Adrenal gland (tissue), 12 donors: ENCODE measurements around the gene FXYD1. TPM values are rescaled to one million over a fixed set of nuclear protein-coding genes. Genes with fewer than 3 reads are reported as not detected.

Experiments
- DNase-seq, 7 donors: peaks; one replicate each; pipeline ENCODE4 v3.0.0-alpha.2; 2019 to 2020
- H3K27ac ChIP-seq, 5 donors: fragments of 200-600 bp; sonication (generic) in 4 of 5; 1 replicate in 3 of 5; 2 replicates in 2 of 5; pipeline versions ENCODE4 v1.5.1 to v1.8.0; 2016 to 2020; ENCODE audit warnings: mild to moderate bottlenecking in 1 of 5
- H3K27me3 ChIP-seq: fragments of 200-600 bp; 2 replicates; pipeline ENCODE4 v1.8.0; 2021
- H3K36me3 ChIP-seq, 2 donors: fragments of 200-600 bp; replicated peaks in 1 of 2; 1 replicate in 1 of 2; 2 replicates in 1 of 2; pipeline versions ENCODE4 v1.5.1 to v1.8.0; 2018 to 2022
- H3K4me1 ChIP-seq, 2 donors: fragments of 200-600 bp; replicated peaks in 1 of 2; 1 replicate in 1 of 2; 2 replicates in 1 of 2; pipeline versions ENCODE4 v1.5.1 to v1.8.0; 2018 to 2021
- H3K4me3 ChIP-seq, 4 donors: fragments of 200-600 bp; sonication (generic) in 3 of 4; one replicate each; pipeline ENCODE4 v1.5.1; 2016 to 2018
- H3K9me3 ChIP-seq, 3 donors: fragments of 200-600 bp; sonication (generic) in 1 of 3; replicated peaks in 1 of 3; 1 replicate in 2 of 3; 2 replicates in 1 of 3; pipeline versions ENCODE4 v1.5.1 to v1.8.0; 2016 to 2021
- CTCF ChIP-seq, 6 experiments: fragments of 450-650 bp in 4 of 6; fragments of 200-600 bp in 2 of 6; sonication (generic) in 1 of 6; IDR thresholded peaks; 1 replicate in 5 of 6; 2 replicates in 1 of 6; pipeline versions ENCODE4 v1.5.1 to v1.8.0; 2016 to 2021; ENCODE audit warnings: antibody characterized with exemption in 6 of 6, mild to moderate bottlenecking in 2 of 6, moderate library complexity in 1 of 6
- POLR2A ChIP-seq, 2 donors: fragments of 450-650 bp; IDR thresholded peaks; one replicate each; pipeline ENCODE4 v1.6.1; 2017; ENCODE audit warnings: antibody characterized with exemption in 2 of 2, mild to moderate bottlenecking in 2 of 2, moderate library complexity in 1 of 2
- WGBS, 4 donors: extraction: QIAGEN DNeasy Blood & Tissue Kit in 2 of 4; methylation state at CpG; one replicate each; pipeline versions ENCODE4 v1.1.5 to v1.1.7; 2013 to 2017; 5-methylcytosine and 5-hydroxymethylcytosine counted together
- intact Hi-C, 2 donors: fragments of 100-400 bp; cut with DNase I; formaldehyde crosslinking; loops; one replicate each; pipeline versions ENCODE4 v1.14.1 to v1.15.0; 2022 to 2023
- polyA plus RNA-seq, 3 donors: library from polyadenylated mRNA; stranded (reverse); fragments of 200-250 nt in 2 of 3; fragments of 350-450 nt in 1 of 3; fragmentation: Illumina TruSeq in 1 of 3; extraction: RNeasy Lipid Tissue Mini Kit (QIAGEN cat#74804) in 1 of 3; gene quantifications; one replicate each; pipeline ENCODE4 v1.2.3, GENCODE V29; 2013 to 2014
- total RNA-seq, 9 donors: library from RNA; depleted of rRNA in 4 of 9; stranded (reverse); fragments of >200 nt in 4 of 9; fragments of 120-200 nt in 1 of 9; fragmentation: NEBNext Ultra II Directional in 1 of 9; extraction: Animal tissue kit (Norgen Biotek cat#: 25700) in 1 of 9; gene quantifications; one replicate each; pipeline versions ENCODE4 v1.1.0 to v1.2.4, GENCODE V29; 2013 to 2023
- donor health status: healthy with polysubstance abuse.
- donor health status: Bipolar disorder and iron deficiency.
- donor health status: DM: yes; HTN: yes; CAD: no.
- donor health status: DM: no; HTN: no; CAD: no.
- donor health status: DM: no; HTN: no; CAD: no.
- donor health status: DM: yes; HTN: yes; CAD: no.

Gene FXYD1
- total and polyA plus RNA-seq, 12 donors: 2.0 to 58.6 (median 9.4) TPM; not detected in 1

GRCh38 chr19:35120492-35120891 is 18.1 kb upstream of the FXYD1 start:
- Histone ChIP-seq H3K27ac (no peak overlapping the region), H3K4me3 (no peak overlapping the region), H3K4me1 (peaks cover 0 to 30% of the 10 kb centered on the region in 2 donors), H3K36me3 (no peaks in the 10 kb centered on the region), H3K27me3 (no peaks in the 10 kb centered on the region), H3K9me3 (no peaks in the 10 kb centered on the region)
- 62 to 73% (median 71%) methylated on average over 7 of the region's 7 CpGs for WGBS, 4 donors
- no peak for DNase-seq
- TF ChIP-seq CTCF (IDR thresholded peaks at IDR 0.05) (no peak), POLR2A (IDR thresholded peaks at IDR 0.05) (no peak)
- intact Hi-C loops: no loop called here

GRCh38 chr19:35120898-35121297 is 17.7 kb upstream of the FXYD1 start:
- TF ChIP-seq CTCF (IDR thresholded peaks at IDR 0.05) (no peak), POLR2A (IDR thresholded peaks at IDR 0.05) (no peak)
- Histone ChIP-seq H3K9me3 (no peaks in the 10 kb centered on the region), H3K4me3 (no peak overlapping the region), H3K36me3 (no peaks in the 10 kb centered on the region), H3K4me1 (peaks cover 0 to 30% of the 10 kb centered on the region in 2 donors), H3K27me3 (no peaks in the 10 kb centered on the region), H3K27ac (no peak overlapping the region)
- DNase-seq: no peak
- intact Hi-C loops: no loop called here
- WGBS, 4 donors: 67 to 86% (median 74%) methylated on average over 7 of the region's 7 CpGs

- Histone ChIP-seq H3K27me3 (no peaks in the 10 kb centered on the region), H3K9me3 (no peaks in the 10 kb centered on the region), H3K27ac (peak overlapping the region in 1 of 5 donors; percentile 74), H3K36me3 (no peaks in the 10 kb centered on the region), H3K4me3 (no peak overlapping the region), H3K4me1 (peaks cover 0 to 30% of the 10 kb centered on the region in 2 donors)
- no peak for DNase-seq
- intact Hi-C loops: no loop called here
- WGBS, 4 donors: 81 to 95% (median 89%) methylated on average over 17 to 19 of the region's 19 CpGs
- TF ChIP-seq CTCF (IDR thresholded peaks at IDR 0.05): no peak
- no peak for TF ChIP-seq POLR2A (IDR thresholded peaks at IDR 0.05)
Measured at GRCh38 chr19:35122687-35123551, 15.7 kb upstream of the FXYD1 start.

- Histone ChIP-seq H3K27me3 (no peaks in the 10 kb centered on the region), H3K4me3 (no peak overlapping the region), H3K36me3 (no peaks in the 10 kb centered on the region), H3K4me1 (peaks cover 0 to 30% of the 10 kb centered on the region in 2 donors), H3K27ac (peak overlapping the region in 2 of 5 donors; percentile 67 to 74), H3K9me3 (no peaks in the 10 kb centered on the region)
- no peak for TF ChIP-seq CTCF (IDR thresholded peaks at IDR 0.05)
- TF ChIP-seq POLR2A (IDR thresholded peaks at IDR 0.05): no peak
- DNase-seq: peak in 1 of 7 donors; percentile 41
- WGBS, 4 donors: 70 to 87% (median 81%) methylated on average over 4 to 5 of the region's 5 CpGs
- intact Hi-C loops: no loop called here
Measured at GRCh38 chr19:35123573-35123972, 15.1 kb upstream of the FXYD1 start.
